ENCODE results near the gene FAM181A.

DNA sequence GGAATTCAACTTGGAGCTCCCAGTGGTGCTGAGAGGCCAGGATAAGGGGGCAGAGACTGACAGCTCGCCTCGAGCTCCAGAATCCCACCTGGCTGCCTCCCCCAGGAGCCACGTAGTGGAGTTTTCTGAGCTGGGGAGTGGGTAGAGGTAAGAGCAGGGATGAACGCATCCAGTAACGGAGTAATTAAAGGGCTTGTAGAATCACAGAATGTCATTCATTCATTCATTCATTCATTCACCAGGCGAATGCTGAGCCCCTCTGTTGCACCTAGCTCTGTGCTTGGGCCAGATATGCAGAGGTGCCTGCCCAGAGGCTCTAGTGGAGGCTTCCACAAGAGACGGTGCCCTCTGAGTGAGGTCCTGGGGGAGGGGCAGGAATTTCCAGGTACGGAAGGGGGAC, 8.1 kb downstream of the FAM181A start:
- no peak for TF ChIP-seq POLR2AphosphoS5 (IDR thresholded peaks at IDR 0.05; ENCODE audit: low read depth, low read length)
- TF ChIP-seq, protein P1, sequence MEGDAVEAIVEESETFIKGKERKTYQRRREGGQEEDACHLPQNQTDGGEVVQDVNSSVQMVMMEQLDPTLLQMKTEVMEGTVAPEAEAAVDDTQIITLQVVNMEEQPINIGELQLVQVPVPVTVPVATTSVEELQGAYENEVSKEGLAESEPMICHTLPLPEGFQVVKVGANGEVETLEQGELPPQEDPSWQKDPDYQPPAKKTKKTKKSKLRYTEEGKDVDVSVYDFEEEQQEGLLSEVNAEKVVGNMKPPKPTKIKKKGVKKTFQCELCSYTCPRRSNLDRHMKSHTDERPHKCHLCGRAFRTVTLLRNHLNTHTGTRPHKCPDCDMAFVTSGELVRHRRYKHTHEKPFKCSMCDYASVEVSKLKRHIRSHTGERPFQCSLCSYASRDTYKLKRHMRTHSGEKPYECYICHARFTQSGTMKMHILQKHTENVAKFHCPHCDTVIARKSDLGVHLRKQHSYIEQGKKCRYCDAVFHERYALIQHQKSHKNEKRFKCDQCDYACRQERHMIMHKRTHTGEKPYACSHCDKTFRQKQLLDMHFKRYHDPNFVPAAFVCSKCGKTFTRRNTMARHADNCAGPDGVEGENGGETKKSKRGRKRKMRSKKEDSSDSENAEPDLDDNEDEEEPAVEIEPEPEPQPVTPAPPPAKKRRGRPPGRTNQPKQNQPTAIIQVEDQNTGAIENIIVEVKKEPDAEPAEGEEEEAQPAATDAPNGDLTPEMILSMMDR (IDR thresholded peaks at IDR 0.05): no peak
- TF ChIP-seq, protein P2, sequence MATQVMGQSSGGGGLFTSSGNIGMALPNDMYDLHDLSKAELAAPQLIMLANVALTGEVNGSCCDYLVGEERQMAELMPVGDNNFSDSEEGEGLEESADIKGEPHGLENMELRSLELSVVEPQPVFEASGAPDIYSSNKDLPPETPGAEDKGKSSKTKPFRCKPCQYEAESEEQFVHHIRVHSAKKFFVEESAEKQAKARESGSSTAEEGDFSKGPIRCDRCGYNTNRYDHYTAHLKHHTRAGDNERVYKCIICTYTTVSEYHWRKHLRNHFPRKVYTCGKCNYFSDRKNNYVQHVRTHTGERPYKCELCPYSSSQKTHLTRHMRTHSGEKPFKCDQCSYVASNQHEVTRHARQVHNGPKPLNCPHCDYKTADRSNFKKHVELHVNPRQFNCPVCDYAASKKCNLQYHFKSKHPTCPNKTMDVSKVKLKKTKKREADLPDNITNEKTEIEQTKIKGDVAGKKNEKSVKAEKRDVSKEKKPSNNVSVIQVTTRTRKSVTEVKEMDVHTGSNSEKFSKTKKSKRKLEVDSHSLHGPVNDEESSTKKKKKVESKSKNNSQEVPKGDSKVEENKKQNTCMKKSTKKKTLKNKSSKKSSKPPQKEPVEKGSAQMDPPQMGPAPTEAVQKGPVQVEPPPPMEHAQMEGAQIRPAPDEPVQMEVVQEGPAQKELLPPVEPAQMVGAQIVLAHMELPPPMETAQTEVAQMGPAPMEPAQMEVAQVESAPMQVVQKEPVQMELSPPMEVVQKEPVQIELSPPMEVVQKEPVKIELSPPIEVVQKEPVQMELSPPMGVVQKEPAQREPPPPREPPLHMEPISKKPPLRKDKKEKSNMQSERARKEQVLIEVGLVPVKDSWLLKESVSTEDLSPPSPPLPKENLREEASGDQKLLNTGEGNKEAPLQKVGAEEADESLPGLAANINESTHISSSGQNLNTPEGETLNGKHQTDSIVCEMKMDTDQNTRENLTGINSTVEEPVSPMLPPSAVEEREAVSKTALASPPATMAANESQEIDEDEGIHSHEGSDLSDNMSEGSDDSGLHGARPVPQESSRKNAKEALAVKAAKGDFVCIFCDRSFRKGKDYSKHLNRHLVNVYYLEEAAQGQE (IDR thresholded peaks at IDR 0.05; ENCODE audit: insufficient read depth in 1 of 2, low read depth in 2 of 2, low read length in 1 of 2): no peak

All from Panc1 (cell line).